ENCODE measurements around the gene FBXL17. TPM values are rescaled to one million over a fixed set of nuclear protein-coding genes. Genes with fewer than 3 reads are reported as not detected.

FBXL17 gene
- polyA plus RNA-seq, 1 of the 3 experiments (the other 2 are of a cell fraction), result 4.4 TPM

DNA sequence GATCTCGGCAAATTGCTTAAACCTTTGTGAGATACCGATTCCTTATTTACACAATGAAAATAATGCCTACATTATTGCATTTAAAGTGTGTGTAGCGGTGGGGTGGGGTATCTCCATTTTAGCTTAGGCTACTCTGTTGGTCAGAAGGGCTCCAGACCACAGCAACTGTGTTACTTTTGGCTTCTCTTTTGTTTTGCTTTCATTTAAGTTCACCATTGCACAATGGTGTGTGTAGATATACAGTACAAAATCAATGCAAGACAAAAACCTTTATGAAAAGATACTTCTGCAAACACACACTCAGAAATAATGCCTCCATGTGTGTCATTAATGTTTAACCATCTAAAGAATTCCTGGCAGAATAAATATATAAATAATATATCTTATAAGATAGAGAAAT is 279.4 kb downstream of the FBXL17 start:
- no peaks in the 10 kb centered on the region for H3K36me3 ChIP-seq (replicated peaks in 1 of 2; ENCODE audit: control insufficient read depth in 1 of 2, insufficient read depth in 2 of 2, low read length in 1 of 2)
- no peak overlapping the region for H3K9ac ChIP-seq
- no peaks in the 10 kb centered on the region for H4K20me1 ChIP-seq (ENCODE audit: insufficient read depth)
- H3K9me2 ChIP-seq, result no peaks in the 10 kb centered on the region
- no peaks in the 10 kb centered on the region for H3K27me3 ChIP-seq (ENCODE audit: insufficient read depth)
- POLR2A ChIA-PET, result no interaction called here
- no peaks in the 10 kb centered on the region for H3K9me3 ChIP-seq
- H3K4me1 ChIP-seq (ENCODE audit: control insufficient read depth in 1 of 2, insufficient read depth in 2 of 2, low read depth in 1 of 2, low read length in 1 of 2), result no peaks in the 10 kb centered on the region; a peak in 2 of 4 replicates
- H3K79me2 ChIP-seq (ENCODE audit: insufficient read depth), result no peaks in the 10 kb centered on the region
- DNase-seq, result no peak
- no peak overlapping the region for H3K4me2 ChIP-seq
- H2AFZ ChIP-seq (ENCODE audit: low read depth), result no peak overlapping the region
- no peak overlapping the region for H3K27ac ChIP-seq (ENCODE audit: low read depth in 2 of 2, low read length in 1 of 2)
- CTCF ChIA-PET, result interaction anchor here (1.5 kb wide), 1 partner anchor 9 kb away, joined by 9 read pairs; no protein-coding TSS in a partner anchor
- H3K4me3 ChIP-seq (ENCODE audit: low read depth in 2 of 2, low read length in 1 of 2), result no peak overlapping the region
- no peaks in the 10 kb centered on the region for H3F3A ChIP-seq (replicated peaks; ENCODE audit: insufficient read depth)
- WGBS (ENCODE audit: low lambda C conversion rate), result 78% methylated on average over 3 of the region's 3 CpGs
- TF ChIP-seq ELF1 (IDR thresholded peaks at IDR 0.05) (no peak), MEF2A (IDR thresholded peaks at IDR 0.05; ENCODE audit: borderline replicate concordance, low read depth) (no peak), RXRA (IDR thresholded peaks at IDR 0.05; ENCODE audit: borderline replicate concordance, low read depth) (no peak), EP300 (IDR thresholded peaks at IDR 0.05; ENCODE audit: borderline replicate concordance in 1 of 2, low read depth in 1 of 2, low read length in 1 of 2) (no peak), TAF1 (IDR thresholded peaks at IDR 0.05; ENCODE audit: borderline replicate concordance, low read depth, low read length) (no peak), FOSL2 (IDR thresholded peaks at IDR 0.05; ENCODE audit: borderline replicate concordance, low read depth) (no peak), NRF1 (IDR thresholded peaks at IDR 0.05; ENCODE audit: low read depth, low read length) (no peak), FOXJ3 (CRISPR knock-in tag; IDR thresholded peaks at IDR 0.05) (no peak), TCF12 (IDR thresholded peaks at IDR 0.05) (no peak), EZH2phosphoT487 (IDR thresholded peaks at IDR 0.05; ENCODE audit: borderline replicate concordance, low read depth) (no peak), MXI1 (IDR thresholded peaks at IDR 0.05; ENCODE audit: low read depth, low read length) (no peak), JUND (IDR thresholded peaks at IDR 0.05) (no peak), YY1 (IDR thresholded peaks at IDR 0.05; ENCODE audit: low read depth) (no peak), GATA2 (CRISPR knock-in tag; IDR thresholded peaks at IDR 0.05) (no peak), NFIC (IDR thresholded peaks at IDR 0.05; ENCODE audit: borderline replicate concordance) (no peak), POLR2AphosphoS5 (IDR thresholded peaks at IDR 0.05; ENCODE audit: low read depth, low read length) (no peak)
- TF ChIP-seq, protein P1, sequence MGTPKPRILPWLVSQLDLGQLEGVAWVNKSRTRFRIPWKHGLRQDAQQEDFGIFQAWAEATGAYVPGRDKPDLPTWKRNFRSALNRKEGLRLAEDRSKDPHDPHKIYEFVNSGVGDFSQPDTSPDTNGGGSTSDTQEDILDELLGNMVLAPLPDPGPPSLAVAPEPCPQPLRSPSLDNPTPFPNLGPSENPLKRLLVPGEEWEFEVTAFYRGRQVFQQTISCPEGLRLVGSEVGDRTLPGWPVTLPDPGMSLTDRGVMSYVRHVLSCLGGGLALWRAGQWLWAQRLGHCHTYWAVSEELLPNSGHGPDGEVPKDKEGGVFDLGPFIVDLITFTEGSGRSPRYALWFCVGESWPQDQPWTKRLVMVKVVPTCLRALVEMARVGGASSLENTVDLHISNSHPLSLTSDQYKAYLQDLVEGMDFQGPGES (IDR thresholded peaks at IDR 0.05; ENCODE audit: low read depth, low read length), result no peak
- TF ChIP-seq, protein P2, sequence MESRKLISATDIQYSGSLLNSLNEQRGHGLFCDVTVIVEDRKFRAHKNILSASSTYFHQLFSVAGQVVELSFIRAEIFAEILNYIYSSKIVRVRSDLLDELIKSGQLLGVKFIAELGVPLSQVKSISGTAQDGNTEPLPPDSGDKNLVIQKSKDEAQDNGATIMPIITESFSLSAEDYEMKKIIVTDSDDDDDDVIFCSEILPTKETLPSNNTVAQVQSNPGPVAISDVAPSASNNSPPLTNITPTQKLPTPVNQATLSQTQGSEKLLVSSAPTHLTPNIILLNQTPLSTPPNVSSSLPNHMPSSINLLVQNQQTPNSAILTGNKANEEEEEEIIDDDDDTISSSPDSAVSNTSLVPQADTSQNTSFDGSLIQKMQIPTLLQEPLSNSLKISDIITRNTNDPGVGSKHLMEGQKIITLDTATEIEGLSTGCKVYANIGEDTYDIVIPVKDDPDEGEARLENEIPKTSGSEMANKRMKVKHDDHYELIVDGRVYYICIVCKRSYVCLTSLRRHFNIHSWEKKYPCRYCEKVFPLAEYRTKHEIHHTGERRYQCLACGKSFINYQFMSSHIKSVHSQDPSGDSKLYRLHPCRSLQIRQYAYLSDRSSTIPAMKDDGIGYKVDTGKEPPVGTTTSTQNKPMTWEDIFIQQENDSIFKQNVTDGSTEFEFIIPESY (IDR thresholded peaks at IDR 0.05; ENCODE audit: borderline replicate concordance, low read depth), result no peak
- TF ChIP-seq, protein P3, sequence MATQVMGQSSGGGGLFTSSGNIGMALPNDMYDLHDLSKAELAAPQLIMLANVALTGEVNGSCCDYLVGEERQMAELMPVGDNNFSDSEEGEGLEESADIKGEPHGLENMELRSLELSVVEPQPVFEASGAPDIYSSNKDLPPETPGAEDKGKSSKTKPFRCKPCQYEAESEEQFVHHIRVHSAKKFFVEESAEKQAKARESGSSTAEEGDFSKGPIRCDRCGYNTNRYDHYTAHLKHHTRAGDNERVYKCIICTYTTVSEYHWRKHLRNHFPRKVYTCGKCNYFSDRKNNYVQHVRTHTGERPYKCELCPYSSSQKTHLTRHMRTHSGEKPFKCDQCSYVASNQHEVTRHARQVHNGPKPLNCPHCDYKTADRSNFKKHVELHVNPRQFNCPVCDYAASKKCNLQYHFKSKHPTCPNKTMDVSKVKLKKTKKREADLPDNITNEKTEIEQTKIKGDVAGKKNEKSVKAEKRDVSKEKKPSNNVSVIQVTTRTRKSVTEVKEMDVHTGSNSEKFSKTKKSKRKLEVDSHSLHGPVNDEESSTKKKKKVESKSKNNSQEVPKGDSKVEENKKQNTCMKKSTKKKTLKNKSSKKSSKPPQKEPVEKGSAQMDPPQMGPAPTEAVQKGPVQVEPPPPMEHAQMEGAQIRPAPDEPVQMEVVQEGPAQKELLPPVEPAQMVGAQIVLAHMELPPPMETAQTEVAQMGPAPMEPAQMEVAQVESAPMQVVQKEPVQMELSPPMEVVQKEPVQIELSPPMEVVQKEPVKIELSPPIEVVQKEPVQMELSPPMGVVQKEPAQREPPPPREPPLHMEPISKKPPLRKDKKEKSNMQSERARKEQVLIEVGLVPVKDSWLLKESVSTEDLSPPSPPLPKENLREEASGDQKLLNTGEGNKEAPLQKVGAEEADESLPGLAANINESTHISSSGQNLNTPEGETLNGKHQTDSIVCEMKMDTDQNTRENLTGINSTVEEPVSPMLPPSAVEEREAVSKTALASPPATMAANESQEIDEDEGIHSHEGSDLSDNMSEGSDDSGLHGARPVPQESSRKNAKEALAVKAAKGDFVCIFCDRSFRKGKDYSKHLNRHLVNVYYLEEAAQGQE (IDR thresholded peaks at IDR 0.05; ENCODE audit: low read depth, low read length), result no peak

Data from SK-N-SH (cell line).